DMS53 (cell line): ENCODE data around the gene RGS12.

ENCODE experiments used
- DNase-seq: peaks from one replicate; lab custom pipeline; 2025; lab: John Stamatoyannopoulos, UW

The RGS12 gene

GRCh38 chr4:3292571-3293400 lies at the start of gene RGS12:
RGS12 (plus strand) TSS chr4:3293021; CDS start chr4:3316171, 23,150 bp downstream.
- peak; percentile 99 for DNase-seq

- DNase-seq: no peak
Observed at GRCh38 chr4:3243136-3243780, 49.6 kb upstream of the RGS12 start.

DNA sequence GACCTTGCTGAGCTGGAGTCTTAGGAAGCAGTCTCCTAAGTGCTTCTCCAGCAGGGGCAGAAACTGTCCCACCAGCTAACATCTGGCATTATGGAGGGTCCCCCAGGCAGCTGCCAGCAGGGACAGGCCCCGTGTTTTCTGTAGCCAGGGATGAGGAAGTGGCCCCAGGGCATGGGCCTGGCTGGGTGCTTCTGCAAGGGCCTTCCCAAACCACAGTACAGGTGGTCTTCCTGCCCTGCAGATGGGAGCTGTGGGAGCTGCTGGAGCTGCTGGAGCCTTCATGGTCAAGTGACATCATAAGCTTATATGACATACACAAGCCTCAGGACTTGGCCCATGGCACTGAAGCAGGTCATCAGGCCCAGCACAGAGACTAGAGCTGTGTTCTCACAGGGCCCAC lies 48.8 kb upstream of the RGS12 start:
- no peak for DNase-seq

DNA sequence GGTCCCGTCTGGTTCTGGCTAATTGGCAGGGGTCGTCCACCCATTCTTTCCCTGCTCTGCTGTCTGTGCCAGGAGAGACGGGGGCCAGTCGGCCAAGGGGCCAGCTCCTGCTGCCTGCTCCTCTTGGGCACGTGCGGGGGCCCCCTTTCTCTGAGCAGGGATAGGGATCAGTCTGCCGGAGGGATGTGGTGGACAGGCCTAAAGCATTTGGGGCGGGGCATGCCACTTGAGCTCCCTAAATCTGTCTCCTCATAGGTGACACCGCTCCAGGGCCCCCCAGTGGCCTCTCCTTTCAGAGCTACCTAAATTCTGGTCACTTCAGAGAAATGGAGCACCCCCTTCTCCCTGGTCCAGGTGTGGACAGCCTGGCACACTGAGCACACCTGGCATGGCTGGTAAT lies 48.1 kb upstream of the RGS12 start:
- DNase-seq: no peak

DNA sequence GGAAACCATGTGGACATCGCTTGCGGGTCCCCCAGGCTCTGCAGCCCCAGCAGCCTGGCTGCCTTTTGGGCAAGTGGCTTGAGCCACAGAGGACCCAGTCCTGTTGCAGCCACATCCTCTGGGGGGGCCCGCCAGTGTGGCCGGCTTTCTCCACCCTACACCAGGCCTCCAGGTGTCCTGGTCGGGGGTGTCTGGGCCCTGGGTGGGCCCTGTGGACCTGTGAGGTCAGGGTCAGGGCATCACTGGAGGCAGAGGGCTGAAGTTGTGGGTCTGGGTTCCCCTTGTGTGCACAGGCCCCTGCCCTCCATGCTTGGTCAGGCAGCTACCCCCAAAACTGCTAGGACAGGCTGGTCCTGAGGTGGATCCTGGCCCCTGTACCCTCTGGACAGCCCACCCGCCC lies 47.1 kb upstream of the RGS12 start:
- DNase-seq: no peak

- DNase-seq: no peak
Observed at GRCh38 chr4:3246458-3247398, 46.1 kb upstream of the RGS12 start.

DNA sequence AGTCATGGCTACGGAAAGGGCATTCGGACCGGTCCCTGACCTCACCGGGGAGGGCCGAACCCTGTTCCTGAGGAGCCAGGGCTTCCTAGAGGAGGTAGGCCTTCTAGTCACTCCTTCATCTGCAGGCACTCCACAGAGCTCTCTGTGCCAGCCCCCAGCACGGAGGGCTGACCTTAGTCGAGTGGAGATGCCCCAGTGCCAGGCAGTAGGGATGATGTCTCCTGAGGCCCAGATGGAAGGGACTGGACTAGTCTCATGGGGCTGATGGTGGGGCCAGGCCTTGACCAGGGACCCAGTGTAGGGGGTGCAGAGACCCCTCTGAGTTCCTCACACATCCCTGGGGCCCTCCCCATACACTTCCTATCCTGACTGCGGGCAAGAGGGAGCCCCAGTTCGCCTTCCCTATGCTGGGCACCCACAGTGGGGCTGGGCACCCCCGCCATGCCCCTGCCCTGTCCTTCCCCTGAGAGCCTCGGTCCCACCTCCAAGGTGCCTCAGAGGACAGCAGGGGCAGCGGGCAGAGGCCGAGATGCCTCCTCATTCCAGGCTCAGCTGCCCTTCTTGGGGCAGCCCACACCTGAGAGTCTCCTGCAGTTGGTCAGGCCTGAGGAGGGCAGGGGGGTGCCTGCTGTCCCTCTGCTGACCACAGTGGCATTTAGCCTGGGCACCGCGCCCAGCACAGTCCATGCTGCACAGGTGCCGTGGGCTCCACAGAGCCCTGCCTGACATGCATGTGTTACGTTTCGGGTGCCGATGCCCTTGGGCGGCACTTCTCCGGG lies 45.2 kb upstream of the RGS12 start:
- DNase-seq: no peak

DNA sequence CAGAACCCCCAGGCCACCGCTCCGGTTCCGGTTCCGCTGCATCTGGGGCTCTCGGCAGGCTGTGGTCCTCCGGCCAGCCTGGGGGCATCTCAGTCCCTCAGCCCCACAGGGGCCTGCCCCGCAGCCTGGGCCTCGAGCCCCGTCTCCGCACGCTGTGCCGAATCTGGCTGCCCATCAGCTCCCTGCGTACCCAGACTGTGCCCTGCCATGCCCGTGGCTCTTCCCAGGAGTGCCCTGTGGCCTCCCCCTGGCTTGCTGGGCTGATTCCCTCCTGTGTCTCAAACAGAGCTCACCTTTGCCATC lies 44.7 kb upstream of the RGS12 start:
- no peak for DNase-seq

DNA sequence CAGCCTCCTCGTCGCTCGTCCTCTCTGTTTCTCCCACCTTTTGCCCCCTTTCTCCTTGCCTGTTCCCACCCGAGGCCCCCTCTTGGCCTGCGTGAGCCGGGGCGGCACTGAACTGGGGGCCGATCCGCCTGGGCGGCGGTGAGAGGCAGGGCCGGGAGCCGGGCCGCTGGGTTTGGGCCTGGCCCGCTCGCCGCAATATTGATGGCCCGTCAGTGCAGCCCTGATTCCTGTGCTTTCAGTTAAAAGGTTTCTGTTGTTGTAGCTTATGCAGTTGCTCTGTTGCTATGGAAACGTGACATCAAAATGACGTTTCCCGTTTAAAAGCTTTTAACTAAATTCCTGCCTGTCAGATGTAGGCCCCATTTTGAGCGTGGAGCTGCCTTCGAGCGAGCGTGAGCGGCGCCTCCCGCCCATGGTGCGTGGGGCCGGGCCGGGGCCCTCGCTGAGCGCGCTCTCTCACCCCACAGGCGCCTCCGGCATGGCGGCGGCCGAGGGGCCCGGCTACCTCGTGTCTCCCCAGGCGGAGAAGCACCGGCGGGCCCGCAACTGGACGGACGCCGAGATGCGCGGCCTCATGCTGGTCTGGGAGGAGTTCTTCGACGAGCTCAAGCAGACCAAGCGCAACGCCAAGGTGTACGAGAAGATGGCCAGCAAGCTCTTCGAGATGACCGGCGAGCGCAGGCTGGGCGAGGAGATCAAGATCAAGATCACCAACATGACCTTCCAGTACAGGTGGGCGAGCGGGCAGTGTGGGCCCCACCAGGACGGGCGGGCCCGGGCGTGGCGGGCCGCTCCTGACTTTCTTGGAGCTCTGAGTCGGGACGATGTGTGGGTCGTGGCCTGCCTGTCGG lies 43.8 kb upstream of the RGS12 start, which contains the start of gene MSANTD1:
TSS of gene MSANTD1 (plus strand) at position 349 of the 851 bp plus-strand sequence. CDS start at position 413, 64 bp downstream.
- DNase-seq: peak; percentile 68

GRCh38 chr4:3249711-3250437 lies 42.9 kb upstream of the RGS12 start:
- no peak for DNase-seq

DNA sequence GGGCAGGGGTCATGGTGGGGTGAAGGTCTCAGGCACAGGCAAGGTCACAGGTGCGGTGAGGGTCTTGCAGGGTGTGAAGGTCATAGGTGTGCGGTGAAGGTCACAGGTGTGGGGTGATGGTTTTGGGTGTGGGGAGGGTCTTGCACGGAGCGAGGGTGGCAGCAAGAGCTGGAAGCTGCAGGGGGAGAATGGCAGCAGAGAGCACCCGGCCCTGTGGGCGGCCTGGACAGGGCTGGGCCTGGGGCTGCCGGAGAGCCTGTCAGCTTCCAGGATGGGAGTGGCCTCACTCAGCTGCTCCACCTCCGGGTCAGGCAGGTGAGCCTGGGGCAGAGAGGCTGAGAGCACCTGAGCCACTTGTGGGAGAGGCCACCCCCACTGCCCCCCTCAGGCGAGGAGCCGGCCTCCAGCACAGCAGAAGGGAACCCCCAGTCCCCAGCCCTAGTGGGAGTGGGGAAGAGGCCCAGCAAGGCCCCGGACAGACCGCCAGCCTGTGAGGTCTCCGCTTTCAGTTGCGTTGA lies 42.3 kb upstream of the RGS12 start:
- DNase-seq: peak; percentile 68

GRCh38 chr4:3250956-3251690 lies 41.7 kb upstream of the RGS12 start:
- peak; percentile 47 for DNase-seq

- no peak for DNase-seq
Observed at GRCh38 chr4:3251691-3252479, 40.9 kb upstream of the RGS12 start.

GRCh38 chr4:3252480-3252828 lies 40.4 kb upstream of the RGS12 start:
- DNase-seq: no peak

- DNase-seq: no peak
Observed at GRCh38 chr4:3252831-3253641, 39.8 kb upstream of the RGS12 start.

- DNase-seq: no peak
Observed at GRCh38 chr4:3253808-3254207, 39.0 kb upstream of the RGS12 start.

- DNase-seq: no peak
Observed at GRCh38 chr4:3254302-3255131, 38.3 kb upstream of the RGS12 start.
